Superior temporal gyrus (tissue), 1 donor: Measurements from ENCODE around the gene GAS2L1.

ENCODE experiments used
- DNase-seq: peaks from one replicate; pipeline ENCODE4 v3.0.0-alpha.2; 2016; ENCODE audit errors: extremely low spot score

GAS2L1 gene

GRCh38 chr22:29327089-29327764 lies 20.8 kb downstream of the GAS2L1 start:
- DNase-seq, result no peak

GRCh38 chr22:29328055-29328454 lies 21.6 kb downstream of the GAS2L1 start:
- no peak for DNase-seq

DNA sequence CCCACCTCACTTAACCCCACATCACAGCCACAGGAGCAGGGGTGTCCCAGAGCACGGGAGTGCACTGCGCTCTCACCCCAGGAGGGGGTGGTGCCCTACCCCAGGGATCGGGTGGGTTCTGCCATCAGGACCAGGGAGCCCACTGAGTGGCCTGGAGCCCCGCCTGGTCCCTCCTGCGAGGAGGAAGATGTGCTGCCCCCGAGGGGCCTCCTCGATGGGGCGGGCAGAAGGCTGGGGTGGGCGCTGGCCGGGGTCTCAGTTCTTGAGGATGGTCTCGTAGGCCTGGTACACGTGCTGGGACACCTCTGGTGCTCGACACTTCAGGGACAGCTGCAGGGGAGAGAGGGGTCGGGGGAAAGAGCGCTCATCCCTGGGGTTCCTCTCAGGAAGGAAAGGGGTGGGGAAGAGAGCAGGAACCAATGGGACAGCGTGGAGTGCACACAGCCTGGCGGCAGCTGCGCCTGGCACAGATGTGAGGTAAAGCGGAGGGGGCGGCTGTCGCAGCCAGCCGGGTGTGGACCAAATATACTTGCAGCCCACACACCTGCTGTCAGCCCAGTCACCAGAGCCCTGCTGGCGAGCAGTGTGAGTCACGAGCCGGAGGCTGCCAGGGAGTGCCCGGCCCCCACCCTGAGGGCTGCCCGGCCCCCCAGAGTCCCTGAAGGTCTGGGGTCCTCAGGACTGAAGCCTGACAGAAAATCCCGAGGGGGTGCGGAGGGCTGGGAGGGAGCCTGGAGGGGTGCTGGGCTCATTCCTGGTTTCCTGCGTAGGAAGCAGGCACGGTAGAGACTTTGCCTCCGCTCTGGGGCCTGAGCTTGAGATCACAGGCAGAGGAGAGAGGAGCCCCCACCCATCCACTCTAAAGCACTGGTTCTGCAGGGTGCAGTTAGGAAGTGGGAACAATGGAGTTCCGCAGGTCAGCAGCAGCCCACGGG lies 22.4 kb downstream of the GAS2L1 start:
- no peak for DNase-seq

DNA sequence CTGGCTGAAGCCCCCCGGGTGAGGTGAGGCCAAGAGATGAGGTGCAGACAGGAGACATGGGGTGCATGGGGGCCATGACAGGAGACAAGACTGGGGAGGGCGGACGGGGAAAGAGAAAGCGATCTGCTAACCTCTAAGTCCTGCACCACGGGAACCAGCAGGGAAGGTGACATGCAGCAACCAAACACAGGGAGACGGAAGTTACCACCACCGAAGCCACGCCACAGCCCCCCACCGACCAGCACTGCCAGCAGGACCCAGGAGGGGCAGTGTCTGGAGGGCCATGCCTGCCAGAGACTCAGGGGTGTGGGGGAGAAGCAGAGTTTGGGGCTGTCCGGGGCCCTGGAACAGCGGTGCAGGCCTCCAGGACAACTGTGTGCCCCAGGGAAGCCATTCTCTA lies 23.1 kb downstream of the GAS2L1 start:
- no peak for DNase-seq

GRCh38 chr22:29330291-29330690 lies 23.8 kb downstream of the GAS2L1 start:
- no peak for DNase-seq

DNA sequence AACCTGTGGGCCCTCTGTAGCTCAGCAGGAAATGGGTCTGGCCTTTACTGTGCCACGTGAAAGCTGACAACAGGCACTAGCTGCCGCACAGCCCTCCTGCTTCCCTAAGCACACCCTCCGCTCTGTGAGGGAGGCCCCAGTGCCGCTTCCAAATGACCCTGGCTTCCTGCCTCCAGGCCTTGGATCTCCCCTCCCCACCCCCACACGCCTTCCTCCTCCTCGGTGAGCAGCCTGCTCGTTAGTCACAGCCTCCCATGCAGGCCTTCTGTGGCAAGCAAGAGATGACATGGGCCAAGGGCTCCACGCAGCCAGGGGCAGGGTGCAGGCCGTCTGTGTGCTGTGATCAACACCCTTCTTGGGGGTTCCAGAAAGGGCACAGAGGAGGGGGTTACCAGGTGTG lies 24.3 kb downstream of the GAS2L1 start:
- DNase-seq, result no peak

DNA sequence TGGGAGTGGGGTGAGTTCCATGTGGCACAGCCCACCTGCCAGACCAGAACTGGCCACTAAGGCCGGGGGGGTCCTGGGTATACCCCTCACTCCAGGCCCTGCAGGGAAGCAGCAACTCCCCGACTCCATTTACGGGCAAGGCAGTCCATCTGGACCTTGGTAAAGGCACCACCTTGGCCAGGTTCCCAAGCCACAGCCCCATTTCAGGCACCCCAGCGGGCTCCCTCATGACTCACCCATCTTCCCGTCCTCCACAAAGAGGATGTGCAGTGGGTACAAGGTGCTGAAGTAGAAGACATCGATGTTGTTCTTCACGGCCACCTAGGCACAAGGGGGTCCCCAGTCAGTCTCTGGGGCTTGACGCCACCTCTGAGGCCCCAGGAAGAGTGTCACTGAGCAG lies 24.8 kb downstream of the GAS2L1 start:
- no peak for DNase-seq

DNA sequence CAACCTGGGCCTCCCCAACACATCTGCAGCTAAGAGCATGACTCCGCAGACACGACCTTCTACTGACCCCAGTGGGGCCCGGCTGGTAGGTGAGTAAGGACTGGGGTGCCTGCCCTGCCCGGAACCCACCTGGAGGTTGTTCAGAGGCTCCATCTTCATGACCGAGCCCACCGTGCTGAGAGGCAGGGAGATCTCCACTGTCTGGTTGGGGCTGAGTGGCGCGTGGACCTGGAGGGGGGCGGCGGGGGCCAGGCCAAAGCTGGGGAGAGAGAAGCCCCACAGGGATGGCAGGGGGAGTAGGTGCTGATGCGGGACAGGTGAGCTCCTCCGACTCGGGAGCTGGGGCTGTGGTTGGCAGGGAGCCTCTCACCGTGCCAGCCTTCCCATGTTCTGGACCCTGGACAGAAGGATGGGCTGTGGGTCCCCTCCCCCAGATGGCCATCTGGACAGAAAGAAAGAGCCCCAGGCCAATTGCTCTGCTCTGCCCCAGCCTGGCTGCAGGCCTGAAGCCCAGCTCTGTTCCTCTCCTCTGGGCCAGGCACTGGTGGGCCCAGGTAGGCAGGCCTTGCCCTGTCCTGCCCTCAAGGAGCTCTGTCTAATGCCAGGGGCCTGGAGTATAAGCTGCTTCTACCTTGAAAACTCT lies 25.3 kb downstream of the GAS2L1 start:
- DNase-seq, result no peak

- DNase-seq, result no peak
Observed at GRCh38 chr22:29332886-29333496, 26.5 kb downstream of the GAS2L1 start.

GRCh38 chr22:29334148-29334547 lies 27.7 kb downstream of the GAS2L1 start:
- DNase-seq, result no peak

- DNase-seq, result no peak
Observed at GRCh38 chr22:29334696-29335344, 28.4 kb downstream of the GAS2L1 start.

DNA sequence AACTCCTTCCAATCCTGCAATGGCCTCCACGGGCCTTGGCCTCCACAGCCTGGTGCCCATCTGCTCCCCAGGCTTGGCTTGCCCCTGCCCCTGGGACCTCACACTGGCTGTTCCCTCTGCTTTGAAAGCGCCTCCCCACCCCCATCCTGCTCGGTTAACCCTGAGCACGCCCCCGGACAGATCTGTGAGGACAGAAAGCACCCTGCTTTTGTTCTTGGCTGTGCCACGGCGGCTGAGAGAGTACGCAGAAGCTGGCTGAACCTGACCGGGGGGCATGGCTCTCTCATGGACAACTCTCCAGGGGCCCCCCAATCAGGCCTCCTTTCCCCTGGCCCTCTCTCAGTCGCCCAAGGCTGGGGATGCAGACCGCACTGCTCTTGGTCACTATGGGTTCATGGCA lies 29.2 kb downstream of the GAS2L1 start:
- DNase-seq, result no peak

DNA sequence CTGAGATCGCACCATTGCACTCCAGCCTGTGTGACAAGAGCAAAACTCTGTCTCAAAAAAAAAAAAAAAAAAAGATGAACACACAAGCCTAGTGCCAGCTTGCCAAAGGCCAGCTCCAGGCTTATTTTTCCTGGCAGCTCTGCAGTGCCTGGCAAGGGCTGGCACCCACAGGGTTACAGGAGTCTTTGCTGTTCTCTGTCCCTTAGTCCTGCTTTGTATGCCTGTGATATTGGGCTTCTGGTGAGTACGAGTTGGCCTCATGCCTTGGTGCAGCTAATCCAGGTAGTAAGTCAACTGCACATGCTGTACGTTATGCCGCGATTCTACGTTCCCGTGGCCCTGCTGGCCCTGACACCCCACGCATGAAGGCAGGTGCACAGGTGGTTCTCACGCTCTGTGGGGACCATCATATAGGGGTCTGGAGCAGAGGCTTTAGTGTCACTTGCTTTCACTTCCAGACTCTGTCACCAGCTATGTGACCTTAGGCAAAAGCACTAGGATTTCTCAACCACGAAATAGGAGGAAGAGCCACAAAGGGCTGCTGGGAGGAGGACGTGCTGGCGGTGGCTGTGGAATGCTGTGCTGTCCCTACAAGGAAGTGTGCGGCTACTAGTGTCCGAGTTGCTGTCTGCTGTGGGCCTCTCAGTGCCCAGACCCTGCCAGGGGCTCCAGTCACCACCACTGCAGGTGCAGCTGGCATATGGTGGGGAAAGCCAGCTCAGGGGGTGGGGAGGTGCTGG lies 30.5 kb downstream of the GAS2L1 start:
- DNase-seq, result no peak

DNA sequence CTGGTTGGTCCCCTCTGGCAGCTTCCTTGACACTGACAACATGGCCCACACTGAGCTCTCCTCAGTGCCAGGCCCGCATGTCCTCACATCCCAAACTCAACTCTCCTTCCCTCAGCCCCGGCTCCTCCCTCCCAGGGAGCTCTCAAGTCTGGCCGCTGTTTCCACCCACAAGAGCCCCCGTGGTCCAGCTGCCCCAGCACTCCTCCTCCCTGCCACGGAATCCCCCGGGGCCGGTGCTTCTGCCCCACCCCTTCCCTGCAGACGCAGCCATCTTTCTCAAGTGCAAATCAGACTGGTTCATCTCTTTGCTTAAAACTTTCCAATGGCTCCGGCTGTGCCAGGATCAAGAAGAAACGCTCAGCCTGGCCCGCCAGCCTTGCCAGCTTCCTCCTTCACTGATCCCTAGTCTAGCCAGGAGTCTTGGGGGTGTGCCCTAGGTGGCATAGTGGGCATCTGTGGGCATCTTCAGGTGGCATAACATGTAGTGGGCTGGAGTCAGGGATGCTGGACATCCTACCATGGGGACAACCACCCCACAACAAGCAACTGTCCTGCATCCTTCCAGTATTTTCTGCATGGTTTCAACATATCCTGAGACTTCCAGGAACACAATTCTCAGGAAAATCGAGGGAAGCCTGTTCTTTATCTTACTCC lies 31.3 kb downstream of the GAS2L1 start:
- no peak for DNase-seq

GRCh38 chr22:29338398-29338797 lies 31.9 kb downstream of the GAS2L1 start:
- DNase-seq, result no peak

GRCh38 chr22:29339381-29340235 lies 33.2 kb downstream of the GAS2L1 start:
- DNase-seq, result no peak

DNA sequence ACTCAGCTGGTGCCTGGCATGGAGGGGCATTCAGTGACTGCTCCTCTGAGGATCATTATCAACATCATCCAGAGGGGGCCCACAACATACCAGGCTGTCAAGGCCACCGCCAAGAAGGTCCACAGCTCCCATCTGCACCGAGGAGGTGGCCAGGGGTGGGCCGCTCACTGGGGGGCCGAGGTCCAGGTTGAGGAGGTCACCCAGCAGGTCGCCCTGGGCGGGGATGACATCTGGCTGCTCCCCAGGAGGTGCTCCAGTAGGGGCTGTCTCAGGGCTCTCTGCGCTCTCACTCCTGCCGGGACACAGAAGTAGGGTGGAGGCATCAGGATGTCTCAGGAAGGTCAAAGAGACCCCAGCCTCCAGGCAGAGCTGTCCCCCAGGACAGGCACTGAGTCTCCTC lies 34.1 kb downstream of the GAS2L1 start:
- no peak for DNase-seq

- no peak for DNase-seq
Observed at GRCh38 chr22:29341056-29341848, 34.8 kb downstream of the GAS2L1 start.

DNA sequence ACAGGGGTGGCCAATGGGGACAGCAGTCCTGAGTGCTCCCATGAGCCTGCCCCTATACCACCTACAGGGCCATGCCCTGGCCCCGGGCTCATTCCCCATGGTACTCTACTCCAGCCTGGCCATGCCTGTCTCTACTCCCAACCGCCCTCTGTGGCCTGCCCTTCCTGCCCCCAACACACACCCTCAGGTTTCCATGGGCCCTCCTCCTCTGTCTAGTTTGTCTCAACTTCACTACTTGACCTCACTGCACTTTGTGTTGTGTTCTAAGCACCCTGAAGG lies 35.3 kb downstream of the GAS2L1 start:
- no peak for DNase-seq
